Stimulated activated CD8-positive, alpha-beta memory T cell treated with anti-CD3 and anti-CD28 coated beads, Interleukin-15, amount 100 ng/mL, for 4 hours (primary cell): Measurements from ENCODE around the gene ACTL6A.
"Not testable (repeated sequence)": the region's sequence is repeated elsewhere in the genome, so short reads cannot be mapped to it uniquely, and the experiment has no call there.

ENCODE experiments used
- DNase-seq, 2 donors: peaks; one replicate each; pipeline ENCODE4 v3.0.0-alpha.2; 2020; ENCODE audit warnings: low read depth in 2 of 2

ACTL6A gene

DNA sequence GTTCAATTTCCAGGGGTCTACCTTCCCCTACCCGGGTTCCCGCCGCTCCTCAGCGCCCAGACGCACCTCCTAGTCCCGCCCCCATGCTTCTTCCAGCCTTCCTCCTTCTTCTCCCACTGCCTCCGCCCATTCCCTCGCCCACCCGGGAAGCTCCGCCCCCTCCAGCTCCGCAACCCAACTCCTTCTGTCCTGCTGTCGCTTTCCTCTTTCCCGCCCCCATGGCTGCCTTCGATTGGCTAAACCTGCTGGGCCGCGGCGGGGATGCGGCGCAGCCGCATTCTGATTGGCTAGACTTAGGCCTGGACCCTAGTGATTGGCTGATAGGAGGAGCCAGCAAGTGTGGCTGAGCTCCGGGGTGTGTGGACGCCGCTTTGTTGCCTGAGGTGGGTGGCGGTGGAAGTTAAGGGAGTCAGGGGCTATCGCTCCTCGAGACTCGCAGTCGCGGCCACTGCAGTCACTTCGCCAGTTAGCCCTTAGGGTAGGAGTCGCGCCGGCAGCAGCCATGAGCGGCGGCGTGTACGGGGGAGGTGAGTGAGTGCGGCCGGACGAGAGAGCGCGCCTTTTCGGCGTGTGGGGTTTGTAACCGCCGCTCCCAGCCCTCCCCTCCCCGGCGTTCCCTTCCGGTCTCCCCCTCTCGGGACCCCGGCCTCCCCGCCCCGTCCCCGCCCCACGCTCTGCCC is at the start of gene ACTL6A:
Gene ACTL6A (plus strand): TSS at position 336 of the 680 bp plus-strand sequence. CDS start 167 bp downstream, at position 503.
- peak; percentile 97 to 99 for DNase-seq

DNA sequence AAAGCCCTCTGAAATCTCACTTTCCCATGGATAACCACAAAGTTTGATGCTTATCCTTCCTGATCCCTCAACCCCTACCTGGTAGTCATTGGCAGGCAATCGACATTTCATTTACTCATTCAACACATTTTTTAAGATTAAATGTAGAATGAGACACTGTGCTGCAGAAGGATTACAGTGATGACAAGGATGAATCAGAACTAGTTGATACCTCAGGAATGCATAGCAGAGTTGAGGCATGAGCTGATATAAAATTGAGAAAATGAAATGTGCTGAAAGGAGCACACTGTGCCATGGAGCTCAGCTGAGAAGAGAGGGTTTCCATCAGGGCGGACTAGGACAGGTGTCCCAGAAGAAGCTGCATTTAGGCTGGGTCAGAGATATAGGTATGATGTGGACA is 48.9 kb upstream of the ACTL6A start:
- no peak for DNase-seq

GRCh38 chr3:179516461-179517251 is 46.1 kb upstream of the ACTL6A start:
- not testable (repeated sequence) for DNase-seq

- no peak for DNase-seq
Observed at GRCh38 chr3:179526482-179526881, 36.2 kb upstream of the ACTL6A start.

- DNase-seq = no peak
Observed at GRCh38 chr3:179526989-179527391, 35.7 kb upstream of the ACTL6A start.

GRCh38 chr3:179528772-179529171 is 34.0 kb upstream of the ACTL6A start:
- DNase-seq = no peak

DNA sequence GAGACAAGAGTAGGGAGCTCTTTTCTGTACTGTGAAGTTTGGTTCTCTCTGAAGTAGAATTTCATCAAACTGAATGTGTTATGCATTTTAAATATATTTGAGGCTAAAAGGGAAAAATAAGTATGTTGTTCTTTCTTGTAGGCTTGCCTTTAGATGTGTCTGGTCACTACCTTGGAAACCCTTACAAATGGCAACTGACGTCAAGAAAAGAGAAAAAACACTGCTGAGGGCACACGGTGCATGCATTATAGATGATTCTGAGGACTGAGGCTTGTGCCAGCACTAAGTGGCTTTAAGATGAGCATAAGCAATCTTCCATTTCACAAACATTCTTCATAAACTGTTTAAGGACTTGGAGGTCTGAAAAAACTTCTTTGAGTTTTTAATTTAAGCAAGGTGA is 31.1 kb upstream of the ACTL6A start:
- no peak for DNase-seq

DNA sequence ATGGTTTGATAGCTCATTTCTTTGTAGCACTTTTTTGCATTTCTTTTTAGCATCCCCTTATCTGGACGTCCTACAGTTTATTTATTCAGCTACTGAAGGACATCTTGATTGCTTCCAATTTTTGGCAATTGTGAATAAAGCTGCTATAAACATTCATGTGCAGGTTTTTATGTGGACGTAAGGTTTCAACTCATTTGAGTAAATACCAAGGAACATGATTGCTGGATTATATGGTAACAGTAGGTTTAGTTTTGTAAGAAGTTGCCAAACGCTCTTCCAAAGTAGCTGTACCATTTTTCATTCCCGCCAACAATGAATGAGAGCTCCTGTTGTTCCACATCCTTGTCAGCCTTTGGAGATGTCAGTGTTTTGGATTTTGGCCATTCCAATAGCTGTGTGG is 29.5 kb upstream of the ACTL6A start:
- no peak for DNase-seq

DNA sequence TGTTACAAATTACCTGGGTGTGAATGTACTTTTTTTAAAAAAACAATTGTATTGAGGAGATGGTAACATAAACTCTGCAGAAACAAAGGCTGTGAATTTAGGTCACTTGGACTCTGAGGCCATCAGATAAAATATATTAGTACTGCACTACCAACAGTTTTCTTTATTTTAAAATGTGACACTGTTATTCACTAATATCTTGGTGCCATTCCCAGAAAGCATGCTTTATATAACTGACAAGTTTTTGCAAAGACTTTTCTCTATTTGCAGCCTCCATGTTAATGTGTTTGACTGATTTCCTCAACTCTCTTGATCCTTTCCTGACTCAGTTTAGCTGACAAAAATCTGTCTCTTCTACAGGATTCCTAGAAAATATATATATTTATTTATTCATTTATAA is 26.5 kb upstream of the ACTL6A start:
- no peak for DNase-seq

- no peak for DNase-seq
Observed at GRCh38 chr3:179541094-179541493, 21.6 kb upstream of the ACTL6A start.

DNA sequence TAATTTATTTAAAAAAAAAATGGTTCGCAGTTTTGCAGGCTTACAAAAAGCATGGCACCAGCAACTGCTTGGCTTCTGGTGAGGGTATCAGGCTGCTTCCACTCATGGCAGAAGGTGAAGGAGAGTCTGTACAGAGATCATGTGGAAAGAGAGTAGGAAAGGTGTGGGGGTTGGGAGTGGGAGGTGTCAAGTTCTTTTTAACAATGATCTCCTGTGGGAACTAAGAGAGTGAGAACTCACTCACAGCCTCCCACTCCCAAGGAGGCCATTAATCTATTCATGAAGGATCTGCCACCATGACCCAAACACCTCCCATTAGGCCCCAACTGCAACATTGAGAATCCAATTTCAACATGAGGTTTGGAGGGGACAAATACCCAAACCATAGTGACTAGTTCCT is 21.1 kb upstream of the ACTL6A start:
- DNase-seq = no peak

DNA sequence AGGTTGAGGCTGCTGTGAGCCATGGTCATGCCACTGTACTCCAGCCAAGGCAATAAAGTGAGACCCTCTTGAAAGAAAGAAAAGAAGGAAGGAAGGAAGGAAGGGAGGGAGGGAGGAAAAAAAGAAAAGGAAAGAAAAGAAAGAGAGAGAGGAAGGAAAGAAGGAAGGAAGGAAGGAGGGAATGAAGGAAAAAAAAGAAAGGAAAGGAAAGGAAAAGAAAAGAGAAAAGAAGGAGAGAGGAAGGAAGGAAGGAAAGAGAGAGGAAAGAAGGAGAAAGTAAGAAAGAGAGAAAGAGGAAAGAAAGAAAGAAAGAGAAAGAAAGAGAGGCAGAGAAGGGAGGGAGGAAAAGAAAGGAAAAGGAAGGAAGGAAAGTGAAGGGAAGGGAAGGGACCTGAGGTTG is 20.4 kb upstream of the ACTL6A start:
- DNase-seq = no peak

- DNase-seq = no peak
Observed at GRCh38 chr3:179544981-179545645, 17.6 kb upstream of the ACTL6A start.

GRCh38 chr3:179546814-179547241 is 15.9 kb upstream of the ACTL6A start:
- DNase-seq = no peak

- DNase-seq = no peak
Observed at GRCh38 chr3:179551349-179552105, 11.2 kb upstream of the ACTL6A start.

DNA sequence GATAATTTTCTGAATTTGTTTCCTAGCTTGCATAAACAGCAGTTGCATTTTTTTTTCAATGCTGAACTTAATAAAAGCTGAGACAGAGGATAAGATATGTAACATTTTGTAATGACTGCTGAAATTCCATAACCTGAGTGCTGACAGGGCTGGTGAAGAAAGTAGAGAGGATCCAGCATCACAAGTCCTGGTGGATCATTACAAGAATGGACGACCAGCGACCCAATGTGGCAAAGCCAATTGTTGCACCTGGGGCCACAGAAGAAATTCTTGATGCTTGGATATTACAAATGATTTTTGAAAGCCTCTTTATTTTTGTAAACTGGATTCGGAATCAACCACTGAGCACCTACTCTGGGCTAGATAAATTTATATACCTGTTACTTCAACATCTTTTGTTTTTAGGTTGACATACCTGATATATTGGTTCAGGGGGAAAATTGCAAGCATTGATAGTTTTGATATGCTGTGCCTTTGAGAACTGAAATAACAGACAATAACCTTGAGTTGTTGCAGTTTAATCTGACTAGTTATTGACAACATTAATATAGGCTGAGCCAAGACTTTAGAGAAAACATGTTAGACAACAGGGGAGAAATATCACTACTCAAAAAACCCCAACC is 3.9 kb upstream of the ACTL6A start:
- DNase-seq = no peak

GRCh38 chr3:179560791-179561190 is 1.9 kb upstream of the ACTL6A start:
- DNase-seq = no peak

- peak; percentile 20 to 38 for DNase-seq
Observed at GRCh38 chr3:179563271-179563783, 601 bp downstream of the ACTL6A start.

GRCh38 chr3:179565496-179565895 is 2.8 kb downstream of the ACTL6A start:
- DNase-seq = no peak

DNA sequence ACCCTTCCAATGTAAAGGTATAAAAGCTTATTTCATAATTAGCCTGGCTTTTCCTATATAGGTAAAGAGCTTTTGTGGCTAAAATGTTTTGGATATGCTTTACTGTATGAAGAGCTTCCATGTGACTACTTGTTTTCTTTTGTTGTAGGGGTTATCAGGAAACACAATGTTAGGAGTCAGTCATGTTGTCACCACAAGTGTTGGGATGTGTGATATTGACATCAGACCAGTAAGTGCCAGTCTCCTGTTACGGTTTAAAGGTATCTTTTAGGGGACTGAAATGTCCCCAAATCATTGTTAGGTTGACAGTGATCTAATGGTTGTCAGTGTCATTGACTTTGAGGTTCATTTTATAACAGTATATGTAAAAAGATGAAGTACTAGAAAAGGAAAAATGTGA is 18.3 kb downstream of the ACTL6A start:
- DNase-seq = no peak

GRCh38 chr3:179589143-179589542 is 26.4 kb downstream of the ACTL6A start:
- no peak for DNase-seq
